ENCODE data around the gene SH2D3A. TPM values are rescaled to one million over a fixed set of nuclear protein-coding genes. Genes with fewer than 3 reads are reported as not detected.

Gene SH2D3A
- total RNA-seq, 1 donor from 2014 or later, result 1.5 TPM

- Mint-ChIP-seq H3K36me3 (ENCODE audit: low read depth, unreplicated experiment) (peaks cover 14% of the 10 kb centered on the region), H3K9me3 (ENCODE audit: unreplicated experiment) (peaks cover 16% of the 10 kb centered on the region), H3K27me3 (ENCODE audit: unreplicated experiment) (peaks cover 14% of the 10 kb centered on the region), H3K4me1 (ENCODE audit: unreplicated experiment) (peaks cover 10% of the 10 kb centered on the region), H3K4me3 (ENCODE audit: unreplicated experiment) (no peak overlapping the region), H3K27ac (ENCODE audit: unreplicated experiment) (no peak overlapping the region)
- no peak for DNase-seq (ENCODE audit: low spot score)
- TF ChIP-seq CTCF (IDR thresholded peaks at IDR 0.05; ENCODE audit: unreplicated experiment), result no peak
Measured at GRCh38 chr19:6718741-6719539, 48.3 kb downstream of the SH2D3A start.

- no peak for TF ChIP-seq CTCF (IDR thresholded peaks at IDR 0.05; ENCODE audit: unreplicated experiment)
- no peak for DNase-seq (ENCODE audit: low spot score)
- Mint-ChIP-seq H3K36me3 (ENCODE audit: low read depth, unreplicated experiment) (peaks cover 14% of the 10 kb centered on the region), H3K9me3 (ENCODE audit: unreplicated experiment) (peaks cover 16% of the 10 kb centered on the region), H3K4me1 (ENCODE audit: unreplicated experiment) (peaks cover 7% of the 10 kb centered on the region), H3K4me3 (ENCODE audit: unreplicated experiment) (peak overlapping the region; percentile 32), H3K27ac (ENCODE audit: unreplicated experiment) (no peak overlapping the region), H3K27me3 (ENCODE audit: unreplicated experiment) (peaks cover 14% of the 10 kb centered on the region)
Measured at GRCh38 chr19:6718111-6718740, 49.0 kb downstream of the SH2D3A start.

GRCh38 chr19:6717441-6717971 lies 49.7 kb downstream of the SH2D3A start:
- H3K27ac Mint-ChIP-seq (ENCODE audit: unreplicated experiment), result peak overlapping the region; percentile 39
- peaks cover 4% of the 10 kb centered on the region for H3K4me1 Mint-ChIP-seq (ENCODE audit: unreplicated experiment)
- H3K4me3 Mint-ChIP-seq (ENCODE audit: unreplicated experiment), result peak overlapping the region; percentile 32
- TF ChIP-seq CTCF (IDR thresholded peaks at IDR 0.05; ENCODE audit: unreplicated experiment), result no peak
- peaks cover 14% of the 10 kb centered on the region for H3K27me3 Mint-ChIP-seq (ENCODE audit: unreplicated experiment)
- no peak for DNase-seq (ENCODE audit: low spot score)
- peaks cover 16% of the 10 kb centered on the region for H3K36me3 Mint-ChIP-seq (ENCODE audit: low read depth, unreplicated experiment)
- H3K9me3 Mint-ChIP-seq (ENCODE audit: unreplicated experiment), result peaks cover 21% of the 10 kb centered on the region

- Mint-ChIP-seq H3K4me3 (ENCODE audit: unreplicated experiment) (no peak overlapping the region), H3K9me3 (ENCODE audit: unreplicated experiment) (peaks cover 23% of the 10 kb centered on the region)
- no peak for DNase-seq (ENCODE audit: low spot score)
Measured at GRCh38 chr19:6717036-6717435, 50.2 kb downstream of the SH2D3A start.

More at GRCh38 chr19:6717036-6717435, 50.2 kb downstream of the SH2D3A start:
- TF ChIP-seq CTCF (IDR thresholded peaks at IDR 0.05; ENCODE audit: unreplicated experiment), result no peak
- Mint-ChIP-seq H3K36me3 (ENCODE audit: low read depth, unreplicated experiment) (peaks cover 20% of the 10 kb centered on the region), H3K27me3 (ENCODE audit: unreplicated experiment) (peaks cover 16% of the 10 kb centered on the region), H3K4me1 (ENCODE audit: unreplicated experiment) (peaks cover 4% of the 10 kb centered on the region), H3K27ac (ENCODE audit: unreplicated experiment) (peak overlapping the region; percentile 39)
